ENCODE measurements around the gene GAP43. TPM values are rescaled to one million over a fixed set of nuclear protein-coding genes. Genes with fewer than 3 reads are reported as not detected.

GAP43 gene
- total RNA-seq, 1 experiment from 2014 or later, result 31.6 TPM

DNA sequence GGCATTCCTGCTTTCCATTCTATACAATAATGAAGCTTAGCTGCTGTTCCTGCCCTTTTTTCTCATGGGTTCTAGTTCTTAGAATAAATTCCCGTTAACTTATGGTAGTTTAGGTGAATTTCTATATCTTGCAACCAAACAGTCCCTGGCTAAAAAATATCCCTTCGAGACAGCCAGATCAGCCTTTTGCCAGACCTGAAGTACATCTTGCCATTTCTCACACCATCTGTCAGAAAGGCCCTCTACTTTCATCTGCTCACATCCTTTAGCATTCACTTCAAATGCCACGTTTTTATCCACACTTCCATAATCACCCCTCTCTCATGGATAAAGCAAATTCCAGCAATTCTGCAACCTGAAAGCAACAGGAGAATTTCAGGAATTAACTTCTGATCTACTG, 145.4 kb downstream of the GAP43 start:
- no TSS peak for BruUV-seq (replicated peaks)
- intact Hi-C loops (cut with micrococcal nuclease; ENCODE audit: unreplicated experiment), result loop anchor here (1.0 kb wide), 1 partner anchor 16 kb away; no protein-coding TSS in a partner anchor
- TF ChIP-seq, protein P1, sequence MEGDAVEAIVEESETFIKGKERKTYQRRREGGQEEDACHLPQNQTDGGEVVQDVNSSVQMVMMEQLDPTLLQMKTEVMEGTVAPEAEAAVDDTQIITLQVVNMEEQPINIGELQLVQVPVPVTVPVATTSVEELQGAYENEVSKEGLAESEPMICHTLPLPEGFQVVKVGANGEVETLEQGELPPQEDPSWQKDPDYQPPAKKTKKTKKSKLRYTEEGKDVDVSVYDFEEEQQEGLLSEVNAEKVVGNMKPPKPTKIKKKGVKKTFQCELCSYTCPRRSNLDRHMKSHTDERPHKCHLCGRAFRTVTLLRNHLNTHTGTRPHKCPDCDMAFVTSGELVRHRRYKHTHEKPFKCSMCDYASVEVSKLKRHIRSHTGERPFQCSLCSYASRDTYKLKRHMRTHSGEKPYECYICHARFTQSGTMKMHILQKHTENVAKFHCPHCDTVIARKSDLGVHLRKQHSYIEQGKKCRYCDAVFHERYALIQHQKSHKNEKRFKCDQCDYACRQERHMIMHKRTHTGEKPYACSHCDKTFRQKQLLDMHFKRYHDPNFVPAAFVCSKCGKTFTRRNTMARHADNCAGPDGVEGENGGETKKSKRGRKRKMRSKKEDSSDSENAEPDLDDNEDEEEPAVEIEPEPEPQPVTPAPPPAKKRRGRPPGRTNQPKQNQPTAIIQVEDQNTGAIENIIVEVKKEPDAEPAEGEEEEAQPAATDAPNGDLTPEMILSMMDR (conservative IDR thresholded peaks at IDR 0.05; ENCODE audit: low read depth, low read length), result no peak
- no peak for TF ChIP-seq EZH2 (IDR thresholded peaks at IDR 0.05; ENCODE audit: borderline replicate concordance, low read depth, low read length, poor library complexity, severe bottlenecking)
- H3K27ac ChIP-seq (ENCODE audit: low read depth, low read length, poor library complexity, severe bottlenecking), result no peak overlapping the region
- DNase-seq (ENCODE audit: low spot score), result no peak
- no peak overlapping the region for H3K4me3 ChIP-seq (ENCODE audit: low read depth, low read length, poor library complexity, severe bottlenecking)
- peaks cover 18% of the 10 kb centered on the region for H3K4me1 ChIP-seq (ENCODE audit: insufficient read depth, low read length, poor library complexity, severe bottlenecking)
- H3K27me3 ChIP-seq (replicated peaks; ENCODE audit: insufficient read depth, low read depth, low read length, poor library complexity), result no peaks in the 10 kb centered on the region
- ChIA-PET POLR2A (ENCODE audit: low non-redundant PET) (no interaction called here), CTCF (interaction anchor here (1.3 kb wide), 1 partner anchor 15 kb away, joined by 5 read pairs; no protein-coding TSS in a partner anchor)
- H3K36me3 ChIP-seq (ENCODE audit: insufficient read depth, low read length, poor library complexity, severe bottlenecking), result no peaks in the 10 kb centered on the region
- H3K9me3 ChIP-seq (ENCODE audit: low read depth, low read length, poor library complexity, severe bottlenecking), result no peaks in the 10 kb centered on the region

Measured in A673 (cell line).